Fibroblast of peridontal ligament (primary cell): ENCODE measurements around the gene ACAD10.
"Not testable (repeated sequence)": the region's sequence is repeated elsewhere in the genome, so short reads cannot be mapped to it uniquely, and the experiment has no call there.

ENCODE experiments used
- DNase-seq: peaks from one replicate; pipeline ENCODE4 v3.0.0-alpha.2; 2010; ENCODE audit errors: extremely low read depth

The ACAD10 gene

DNA sequence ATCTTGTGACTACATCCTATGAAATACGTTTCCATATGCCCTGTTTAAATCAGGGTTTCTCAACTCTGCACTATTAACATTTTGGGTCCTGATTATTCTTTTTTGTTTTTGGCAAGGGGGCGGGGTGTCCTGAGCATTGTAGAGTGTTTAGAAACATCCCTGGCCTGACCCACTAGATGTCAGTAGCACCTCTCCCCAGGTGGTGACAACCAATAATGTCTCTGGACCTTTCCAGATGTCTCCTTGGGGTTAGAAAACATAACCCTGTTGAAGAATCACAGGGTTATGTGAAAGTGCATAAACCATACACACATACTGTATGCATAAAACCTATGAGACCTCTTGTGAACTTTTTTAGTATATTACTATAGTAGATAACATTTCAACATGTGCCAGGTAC lies 1.4 kb downstream of the ACAD10 start:
- no peak for DNase-seq

DNA sequence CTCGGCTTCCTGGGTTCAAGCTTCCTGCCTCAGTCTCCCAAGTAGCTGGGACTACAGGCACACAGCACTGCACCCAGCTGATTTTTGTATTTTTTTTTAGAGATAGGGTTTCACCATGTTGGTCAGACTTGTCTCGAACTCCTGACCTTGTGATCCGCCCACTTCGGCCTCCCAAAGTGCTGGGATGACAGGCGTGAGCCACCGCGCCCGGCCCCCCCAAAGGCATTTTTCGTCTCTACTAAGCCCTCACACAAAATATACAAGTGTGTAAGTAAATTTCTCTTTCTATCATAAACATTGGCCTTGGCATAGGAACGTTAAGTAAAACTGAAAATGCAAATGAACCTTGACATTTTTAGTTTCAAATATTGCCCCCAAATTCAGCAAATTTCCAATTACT lies 2.1 kb downstream of the ACAD10 start:
- no peak for DNase-seq

DNA sequence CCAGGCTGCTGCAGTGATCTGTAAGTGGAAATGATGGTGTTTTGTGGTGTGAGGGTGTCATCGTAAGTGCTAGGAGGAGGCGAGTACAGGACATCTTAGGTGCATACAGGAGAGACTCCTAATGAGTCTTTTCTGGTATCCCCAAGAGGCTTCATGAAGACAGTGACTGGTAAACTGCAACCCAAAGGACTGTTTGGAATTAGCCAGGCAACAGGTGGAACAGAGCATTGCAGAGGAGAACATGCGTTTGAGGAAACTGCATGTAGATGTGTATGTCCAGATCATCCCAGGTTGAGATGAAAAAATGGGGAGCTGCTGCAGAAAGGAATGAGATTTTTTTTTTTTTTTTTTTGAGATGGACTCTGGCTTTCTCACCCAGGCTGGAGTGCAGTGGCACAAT lies 5.4 kb downstream of the ACAD10 start:
- DNase-seq = no peak

DNA sequence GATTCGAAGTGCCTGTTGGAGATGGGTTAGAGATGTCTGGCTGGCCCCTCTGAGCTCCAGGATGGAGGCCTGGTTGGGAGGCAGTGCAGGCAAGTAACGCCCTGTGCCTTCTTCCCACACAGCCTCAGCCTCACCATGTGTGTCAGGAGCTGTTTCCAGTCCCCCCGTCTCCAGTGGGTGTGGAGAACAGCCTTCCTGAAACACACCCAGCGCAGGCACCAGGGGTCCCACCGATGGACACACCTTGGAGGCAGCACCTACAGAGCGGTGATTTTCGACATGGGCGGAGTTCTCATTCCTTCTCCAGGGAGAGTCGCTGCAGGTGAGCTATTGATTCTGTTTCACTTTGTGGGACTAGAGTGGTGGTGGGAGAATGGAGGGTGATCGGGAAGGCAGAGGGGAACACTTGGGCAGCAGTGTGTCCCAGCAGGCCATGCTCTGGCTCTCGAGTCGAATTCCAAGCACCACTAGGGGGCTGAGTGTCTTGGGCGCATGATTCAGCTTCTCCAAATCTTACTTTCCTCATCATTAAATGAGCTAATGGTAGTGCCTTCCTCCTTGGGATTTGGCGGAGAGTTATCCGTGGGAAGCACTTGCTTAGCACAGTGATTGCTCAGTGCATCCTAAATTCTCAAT lies 6.8 kb downstream of the ACAD10 start:
- no peak for DNase-seq

DNA sequence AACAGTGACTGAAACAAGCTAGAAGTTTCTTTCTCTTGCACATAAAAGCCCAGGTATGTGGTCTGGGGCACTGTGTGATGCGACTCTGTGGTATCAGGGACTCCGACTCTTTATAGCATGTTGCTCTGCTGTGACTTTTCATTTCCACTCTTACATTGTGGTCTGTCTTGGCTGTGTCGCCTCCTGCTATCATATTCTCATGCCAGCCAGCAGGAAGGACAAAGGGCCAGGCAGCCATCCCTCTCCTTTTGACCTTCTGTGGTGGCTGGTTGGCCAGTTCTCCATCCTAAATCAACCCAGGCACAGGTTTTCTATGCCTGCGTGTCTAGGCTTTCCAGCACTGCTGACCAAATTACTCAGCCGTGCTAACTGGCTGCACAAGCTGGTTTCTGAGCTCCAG lies 8.0 kb downstream of the ACAD10 start:
- no peak for DNase-seq

DNA sequence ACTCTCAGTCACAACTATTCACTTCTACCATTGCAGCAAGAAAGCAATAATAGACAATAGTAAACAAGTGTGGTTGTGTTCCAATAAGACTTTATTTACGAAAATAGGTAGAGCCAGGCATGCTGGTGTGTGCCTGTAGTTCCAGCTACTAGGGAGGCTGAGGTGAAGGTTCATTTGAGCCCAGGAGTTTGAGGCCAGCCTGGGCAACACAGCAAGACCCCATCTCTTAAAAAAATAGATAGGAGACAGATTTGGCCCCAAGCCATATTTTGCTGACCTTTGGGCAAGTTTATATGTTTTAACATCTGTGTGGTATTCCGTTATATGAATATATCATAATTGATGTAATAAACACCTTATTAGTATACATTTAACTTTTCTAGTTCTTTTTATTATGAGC lies 14.1 kb downstream of the ACAD10 start:
- no peak for DNase-seq

DNA sequence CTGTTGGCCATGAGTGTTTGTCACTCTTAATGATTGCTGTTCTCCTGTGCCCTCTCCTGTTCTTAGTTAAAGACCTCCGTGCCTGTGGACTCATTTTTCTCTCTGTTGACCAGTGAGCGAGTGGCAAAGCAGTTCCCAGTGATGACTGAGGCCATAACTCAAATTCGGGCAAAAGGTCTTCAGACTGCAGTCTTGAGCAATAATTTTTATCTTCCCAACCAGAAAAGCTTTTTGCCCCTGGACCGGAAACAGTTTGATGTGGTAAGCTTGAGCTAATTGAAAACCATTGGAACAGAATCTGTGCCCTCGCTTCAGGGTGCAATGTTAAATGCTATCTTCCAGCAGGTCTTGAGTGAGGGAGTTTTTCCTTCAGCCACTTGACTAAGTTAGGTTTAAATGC lies 19.8 kb downstream of the ACAD10 start:
- no peak for DNase-seq

DNA sequence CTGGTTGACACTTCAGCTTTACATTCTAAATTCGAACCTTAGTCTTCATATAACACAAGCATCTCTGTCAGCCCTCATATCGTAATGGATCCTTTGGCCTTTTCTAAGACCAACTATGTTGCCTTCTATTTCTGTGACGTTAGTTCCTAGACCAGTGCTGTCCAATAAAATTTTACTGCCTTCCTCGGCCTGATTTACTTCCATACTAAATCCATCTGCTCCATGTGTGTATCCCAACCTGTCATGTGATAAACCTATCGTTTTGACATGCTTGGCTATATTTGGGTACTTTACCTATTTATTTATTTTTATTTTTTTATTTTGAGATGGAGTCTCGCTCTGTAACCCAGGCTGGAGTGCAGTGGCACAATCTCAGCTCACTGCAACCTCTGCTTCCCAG lies 20.3 kb downstream of the ACAD10 start:
- DNase-seq = no peak

DNA sequence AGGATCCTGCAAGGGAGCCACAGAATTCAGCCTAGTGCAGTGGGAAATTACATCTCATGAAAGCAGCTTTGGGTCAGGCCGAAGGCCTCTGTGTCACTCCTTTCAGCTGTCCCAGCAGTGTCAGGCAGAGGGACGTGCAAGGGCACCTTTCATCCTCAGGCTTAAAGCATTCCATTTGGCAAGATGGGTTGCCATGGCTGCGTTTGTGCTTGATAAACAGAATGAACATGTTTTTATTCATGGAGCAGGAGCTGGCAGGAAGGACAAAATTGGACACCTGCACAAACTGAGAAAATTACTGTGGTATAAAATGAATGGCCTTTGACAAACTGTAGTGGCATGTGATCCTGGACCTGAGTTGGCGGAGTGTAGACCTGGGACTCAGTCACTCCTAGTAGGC lies 29.4 kb downstream of the ACAD10 start:
- no peak for DNase-seq

DNA sequence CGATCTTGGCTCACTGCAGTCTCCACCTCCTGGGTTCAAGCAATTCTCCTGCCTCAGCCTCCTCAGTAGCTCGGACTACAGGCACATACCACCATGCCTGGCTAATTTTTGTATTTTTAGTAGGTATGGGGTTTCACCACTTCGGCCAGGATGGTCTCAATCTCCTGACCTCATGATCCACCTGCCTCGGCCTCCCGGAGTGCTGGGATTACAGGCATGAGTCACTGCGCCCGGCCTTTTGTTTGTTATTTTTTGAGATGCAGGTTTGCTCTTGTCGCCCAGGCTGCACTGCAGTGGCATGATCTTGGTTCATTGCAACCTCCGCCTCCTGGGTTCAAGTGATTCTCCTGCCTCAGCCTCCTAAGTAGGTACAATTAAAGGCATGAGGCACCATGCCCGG lies 33.5 kb downstream of the ACAD10 start:
- DNase-seq = not testable (repeated sequence)

DNA sequence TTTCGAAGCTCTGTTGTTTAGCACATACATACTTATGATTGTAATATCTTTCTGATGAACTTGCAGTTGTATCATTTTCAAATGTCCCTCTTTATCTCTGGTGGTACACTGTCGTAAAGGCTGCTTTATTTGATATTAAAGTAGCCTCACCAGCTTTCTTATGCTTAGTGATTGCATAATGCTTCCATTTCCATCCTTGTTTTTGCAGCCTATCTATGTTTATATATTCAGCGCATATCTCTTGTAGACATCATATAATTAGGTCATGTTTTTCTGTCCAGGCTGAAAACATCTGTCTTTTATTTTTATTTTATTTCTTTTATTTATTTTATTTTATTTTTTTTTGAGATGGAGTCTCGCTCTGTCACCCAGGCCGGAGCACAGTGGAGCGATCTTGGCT lies 34.6 kb downstream of the ACAD10 start:
- DNase-seq = no peak

DNA sequence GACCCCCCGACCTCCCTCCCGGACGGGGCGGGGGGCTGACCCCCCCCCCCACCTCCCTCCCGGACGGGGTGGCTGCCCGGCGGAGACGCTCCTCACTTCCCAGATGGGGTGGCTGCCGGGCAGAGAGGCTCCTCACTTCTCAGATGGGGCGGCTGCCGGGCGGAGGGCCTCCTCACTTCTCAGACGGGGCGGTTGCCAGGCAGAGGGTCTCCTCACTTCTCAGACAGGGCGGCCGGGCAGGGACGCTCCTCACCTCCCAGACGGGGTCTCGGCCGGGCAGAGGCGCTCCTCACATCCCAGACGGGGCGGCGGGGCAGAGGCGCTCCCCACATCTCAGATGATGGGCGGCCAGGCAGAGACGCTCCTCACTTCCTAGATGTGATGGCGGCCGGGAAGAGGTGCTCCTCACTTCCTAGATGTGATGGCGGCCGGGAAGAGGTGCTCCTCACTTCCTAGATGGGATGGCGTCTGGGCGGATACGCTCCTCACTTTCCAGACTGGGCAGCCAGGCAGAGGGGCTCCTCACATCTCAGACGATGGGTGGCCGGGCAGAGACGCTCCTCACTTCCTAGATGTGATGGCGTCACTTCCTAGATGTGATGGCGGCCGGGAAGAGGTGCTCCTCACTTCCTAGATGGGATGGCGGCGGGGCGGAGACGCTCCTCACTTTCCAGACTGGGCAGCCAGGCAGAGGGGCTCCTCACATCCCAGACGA lies 38.0 kb downstream of the ACAD10 start:
- DNase-seq = not testable (repeated sequence)

DNA sequence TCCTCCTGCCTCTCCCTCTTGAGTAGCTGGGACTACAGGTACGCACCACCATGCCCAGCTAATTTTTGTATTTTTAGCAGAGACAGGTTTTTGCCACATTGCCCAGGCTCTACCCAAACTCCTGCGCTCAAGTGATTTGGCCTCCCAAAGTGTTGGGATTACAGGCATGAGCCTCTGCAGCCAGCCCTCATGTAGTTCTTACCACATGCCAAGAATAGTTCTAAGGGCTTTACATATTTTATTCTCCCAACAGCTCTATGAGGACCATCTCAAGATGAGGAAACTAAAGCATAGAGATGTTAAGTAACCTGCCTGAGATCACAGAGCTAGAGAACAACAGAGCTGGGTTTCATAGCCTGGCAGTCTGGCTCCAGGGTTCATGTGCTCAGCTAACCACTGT lies 42.9 kb downstream of the ACAD10 start:
- no peak for DNase-seq

DNA sequence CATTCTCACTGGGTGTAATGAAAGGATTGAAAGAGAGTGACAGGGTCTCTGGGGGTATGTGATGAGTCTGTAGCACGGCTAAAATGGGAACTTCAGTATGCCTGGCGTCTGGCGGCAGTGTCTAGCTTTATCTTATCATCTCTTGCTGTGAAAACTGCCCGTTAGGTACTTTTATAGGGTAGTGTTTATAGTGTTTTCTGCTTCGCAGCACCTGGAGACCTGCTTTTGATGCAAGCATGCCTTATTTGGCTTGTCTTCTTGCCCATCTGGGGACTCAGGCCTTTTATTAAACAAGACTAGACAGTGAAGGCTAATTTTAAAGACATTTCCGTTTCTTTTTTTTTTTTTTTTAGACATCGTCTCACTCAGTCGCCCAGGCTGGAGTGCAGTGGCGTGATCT lies 44.6 kb downstream of the ACAD10 start:
- no peak for DNase-seq

DNA sequence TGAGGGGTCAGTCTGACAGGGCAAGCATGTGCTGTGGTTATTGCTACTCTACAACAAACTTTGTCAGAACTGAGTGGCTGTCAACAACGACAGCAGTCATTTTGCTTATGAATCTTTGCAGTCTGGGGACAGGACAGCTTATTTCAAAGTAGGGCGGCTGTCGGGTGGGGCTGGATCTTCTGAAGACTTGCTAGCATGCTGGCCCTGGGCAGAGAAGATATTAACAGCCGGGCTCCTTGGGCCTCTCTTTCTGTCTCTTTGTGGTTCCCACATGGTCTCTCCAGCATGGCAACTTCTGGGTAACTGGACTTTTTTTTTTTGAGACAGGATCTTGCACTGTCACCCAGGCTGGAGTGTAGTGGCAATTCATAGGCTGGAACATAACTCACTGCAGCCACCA lies 46.9 kb downstream of the ACAD10 start:
- DNase-seq = no peak

DNA sequence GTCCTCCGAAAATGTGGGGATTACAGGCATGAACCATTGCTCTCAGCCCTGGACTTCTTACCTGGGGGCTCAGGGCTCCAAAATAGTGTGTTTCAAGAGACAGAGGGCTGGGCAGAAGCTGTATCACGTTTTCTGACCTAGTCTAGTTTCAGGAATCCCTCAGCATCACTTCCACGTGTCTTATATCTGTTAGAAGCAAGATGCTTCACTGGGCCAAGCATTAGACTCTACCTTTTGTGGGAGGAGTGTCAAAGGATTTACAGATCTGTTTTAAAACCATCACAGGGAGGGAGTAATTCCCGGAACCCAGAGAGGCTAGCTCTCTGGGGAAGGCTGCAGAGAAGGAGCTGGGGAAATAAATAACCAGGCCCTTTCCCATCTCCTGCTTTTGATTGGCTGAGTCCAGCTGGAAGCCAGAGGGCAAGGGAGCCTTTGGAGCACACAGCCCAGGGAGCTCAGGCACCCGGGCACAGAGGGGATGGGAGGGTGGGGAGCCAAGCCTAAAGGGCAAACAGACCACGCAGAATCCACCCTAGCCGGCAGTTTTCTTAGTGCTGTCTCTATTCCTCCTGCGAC lies 47.6 kb downstream of the ACAD10 start:
- no peak for DNase-seq

DNA sequence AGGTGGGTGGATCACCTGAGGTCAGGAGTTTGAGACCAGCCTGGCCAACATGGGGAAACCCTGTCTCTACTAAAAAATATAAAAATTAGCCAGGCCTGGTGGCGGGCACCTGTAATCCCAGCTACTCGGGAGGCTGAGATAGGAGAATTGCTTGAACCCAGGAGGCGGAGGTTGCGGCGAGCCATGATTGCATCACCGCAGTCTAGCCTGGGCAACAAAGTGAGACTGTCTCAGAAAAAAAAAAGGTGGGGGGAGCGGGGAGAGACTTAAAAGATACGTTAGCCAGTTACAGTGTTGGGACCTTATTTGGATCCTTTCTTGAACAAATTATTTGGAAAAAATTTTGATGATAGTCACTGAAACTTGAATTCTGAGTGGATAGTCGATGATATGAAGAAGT lies 53.7 kb downstream of the ACAD10 start:
- not testable (repeated sequence) for DNase-seq

DNA sequence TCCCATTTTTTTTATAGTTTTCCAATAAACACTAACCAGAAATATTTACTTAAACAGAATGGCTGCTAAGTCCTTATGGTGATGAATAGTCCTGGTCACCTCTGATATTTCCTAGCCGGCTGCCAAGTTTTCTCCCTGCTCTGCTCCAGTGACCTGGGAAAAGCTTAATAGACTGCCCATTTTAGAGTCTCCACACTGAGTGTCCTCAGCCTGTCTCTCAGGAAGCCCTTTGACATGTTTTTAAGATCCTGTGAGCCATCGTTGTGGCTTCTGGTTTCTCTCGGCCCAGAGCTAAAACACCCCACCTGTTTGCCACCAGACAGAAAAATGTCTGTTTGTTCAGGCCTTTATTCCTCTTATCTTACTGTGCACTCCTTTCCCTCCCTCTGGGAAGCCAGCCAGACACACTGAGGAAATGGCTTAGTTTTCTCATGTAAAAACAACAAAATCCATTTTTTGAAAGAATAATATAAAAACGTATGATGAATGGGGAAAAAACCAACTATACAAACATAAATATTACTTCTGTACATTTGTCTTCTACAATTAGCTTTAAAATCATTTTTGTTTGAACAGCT lies 55.5 kb downstream of the ACAD10 start:
- DNase-seq = no peak

DNA sequence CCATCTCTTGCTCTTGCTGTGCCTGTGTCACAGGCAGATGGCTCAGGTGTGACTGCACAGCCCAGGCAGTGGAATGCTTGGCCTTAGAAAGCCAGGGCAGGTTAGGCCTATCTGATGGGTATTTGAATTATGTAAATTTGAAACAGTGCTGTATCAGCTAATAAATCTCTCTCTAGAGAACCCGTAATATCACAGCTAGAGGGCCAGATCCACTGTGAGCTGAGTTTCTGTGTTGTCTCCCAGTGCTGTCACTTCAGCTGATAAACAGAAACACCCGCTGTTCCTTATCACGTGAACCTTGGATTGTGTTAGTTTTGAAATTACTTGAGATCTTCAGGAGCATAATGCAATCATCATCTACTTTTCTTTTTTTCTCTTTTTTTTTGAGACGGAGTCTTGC lies 59.4 kb downstream of the ACAD10 start:
- no peak for DNase-seq

DNA sequence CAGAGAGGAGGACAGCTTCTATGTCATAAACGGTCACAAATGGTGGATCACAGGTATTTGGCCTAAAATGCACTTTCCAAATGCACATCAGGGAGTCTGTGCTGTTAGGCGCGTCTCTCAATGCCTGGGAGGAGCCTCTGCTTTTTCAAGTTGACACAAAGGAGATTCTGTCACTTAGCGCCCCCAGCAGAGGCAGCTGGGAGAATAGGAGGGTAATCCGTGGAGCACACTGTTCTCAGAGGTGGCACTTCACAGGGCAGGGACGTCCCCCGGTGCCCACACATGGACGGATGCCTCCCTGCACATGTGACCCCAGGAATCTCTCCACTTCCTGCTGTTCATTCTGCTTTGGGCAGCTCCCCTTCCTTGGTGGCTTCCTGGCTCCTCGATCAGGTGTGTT lies 61.5 kb downstream of the ACAD10 start:
- no peak for DNase-seq

DNA sequence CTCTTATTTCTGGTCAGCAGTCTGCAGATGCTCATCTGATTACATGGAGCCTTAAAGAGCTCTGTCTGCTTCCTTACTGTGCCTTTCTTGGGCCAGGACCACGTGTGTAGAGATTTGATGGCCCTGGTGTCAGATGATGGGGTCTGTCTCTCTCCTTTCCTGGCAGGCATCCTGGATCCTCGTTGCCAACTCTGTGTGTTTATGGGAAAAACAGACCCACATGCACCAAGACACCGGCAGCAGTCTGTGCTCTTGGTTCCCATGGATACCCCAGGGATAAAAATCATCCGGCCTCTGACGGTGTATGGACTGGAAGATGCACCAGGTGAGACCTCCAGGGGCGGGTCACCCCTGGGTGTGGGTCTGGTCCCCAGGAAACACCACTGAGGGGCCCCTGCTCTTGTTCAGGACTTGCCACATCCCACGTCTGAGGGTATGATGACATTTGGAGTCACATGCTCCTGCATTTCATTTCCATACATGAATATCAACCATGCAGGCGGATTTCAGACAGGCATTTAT lies 62.4 kb downstream of the ACAD10 start:
- DNase-seq = no peak

DNA sequence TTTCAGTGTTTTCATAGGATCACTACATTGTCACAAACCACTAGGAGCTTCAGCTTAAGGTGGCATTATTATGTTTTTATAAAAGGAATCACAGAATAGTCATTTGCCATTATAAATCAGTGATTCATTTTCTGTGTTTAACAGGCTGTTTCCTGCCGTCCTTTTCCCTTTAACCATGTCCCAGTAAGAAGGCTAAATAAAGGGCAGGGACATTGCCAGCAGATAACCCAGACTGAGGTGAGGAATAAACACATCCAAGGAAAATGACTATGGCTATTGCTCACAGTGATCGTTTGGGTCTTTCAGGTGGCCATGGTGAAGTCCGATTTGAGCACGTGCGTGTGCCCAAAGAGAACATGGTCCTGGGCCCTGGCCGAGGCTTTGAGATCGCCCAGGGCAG lies 63.0 kb downstream of the ACAD10 start:
- DNase-seq = no peak

DNA sequence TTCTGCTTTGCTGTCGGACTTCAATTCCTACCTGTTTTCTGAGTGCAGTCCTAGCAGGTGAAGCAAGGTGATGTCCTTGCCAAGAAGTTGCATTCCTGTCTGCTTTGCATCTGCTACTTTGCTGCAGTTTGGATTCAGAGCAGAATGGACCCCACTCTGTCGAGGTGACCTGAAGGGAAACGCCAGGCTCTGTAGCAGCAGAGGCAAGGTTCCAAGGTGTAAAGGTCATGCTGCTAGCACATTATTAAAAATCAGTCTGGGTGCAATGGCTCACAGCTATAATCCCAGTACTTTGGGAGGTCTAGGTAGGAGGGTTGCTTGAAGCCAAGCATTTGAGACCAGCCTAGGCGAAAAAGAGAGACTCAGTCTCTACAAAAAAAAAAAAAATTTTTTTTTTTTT lies 63.5 kb downstream of the ACAD10 start:
- no peak for DNase-seq
